ENCODE measurements around the gene TMEM178A.

GRCh38 chr2:39718483-39718882 lies 52.8 kb downstream of the TMEM178A start:
- TF ChIP-seq POLR2A (IDR thresholded peaks at IDR 0.05; ENCODE audit: low read depth, low read length) (no peak), POLR2AphosphoS5 (IDR thresholded peaks at IDR 0.05; ENCODE audit: low read depth, low read length) (no peak), TAF1 (IDR thresholded peaks at IDR 0.05; ENCODE audit: borderline replicate concordance, low read depth, low read length) (no peak)
